ENCODE results near the gene TMEM9B. TPM values are rescaled to one million over a fixed set of nuclear protein-coding genes. Genes with fewer than 3 reads are reported as not detected.

TMEM9B gene
- total and polyA plus RNA-seq, 9 donors = 20.3 to 50.8 (median 29.2) TPM

GRCh38 chr11:9005087-9005486, 40.8 kb upstream of the TMEM9B start:
- Histone ChIP-seq H3K27ac (no peak overlapping the region), H3K9me3 (no peaks in the 10 kb centered on the region), H3K4me1 (ENCODE audit: insufficient read depth) (peaks cover 12% of the 10 kb centered on the region), H3K27me3 (no peaks in the 10 kb centered on the region), H3K36me3 (no peaks in the 10 kb centered on the region), H3K4me3 (no peak overlapping the region)
- intact Hi-C loops (cut with DNase I) = no loop called here
- WGBS, 3 donors = 60 to 64% (median 62%) methylated on average over 4 of the region's 4 CpGs
- DNase-seq = no peak
- TF ChIP-seq EP300 (IDR thresholded peaks at IDR 0.05) = no peak
- TF ChIP-seq POLR2A (IDR thresholded peaks at IDR 0.05) = no peak
- TF ChIP-seq CTCF (IDR thresholded peaks at IDR 0.05) = no peak

GRCh38 chr11:9004183-9004926, 40.1 kb upstream of the TMEM9B start:
- Histone ChIP-seq H3K36me3 (no peaks in the 10 kb centered on the region), H3K4me3 (peak overlapping the region; percentile 42), H3K4me1 (ENCODE audit: insufficient read depth) (peaks cover 12% of the 10 kb centered on the region), H3K9me3 (no peaks in the 10 kb centered on the region), H3K27ac (no peak overlapping the region), H3K27me3 (no peaks in the 10 kb centered on the region)
- intact Hi-C loops (cut with DNase I) = no loop called here
- TF ChIP-seq EP300 (IDR thresholded peaks at IDR 0.05) = no peak
- TF ChIP-seq CTCF (IDR thresholded peaks at IDR 0.05) = no peak
- no peak for TF ChIP-seq POLR2A (IDR thresholded peaks at IDR 0.05)
- WGBS, 3 donors = 4 to 7% (median 6%) methylated on average over 43 to 69 of the region's 69 CpGs
- DNase-seq = peak; percentile 15 to 50 (median 23)

GRCh38 chr11:9003573-9004182, 39.4 kb upstream of the TMEM9B start, which contains the start of gene NRIP3:
Gene NRIP3, minus strand, starts transcription at chr11:9004001. Its CDS starts 66 bp downstream, at chr11:9003935.
- DNase-seq = peak; percentile 61 to 78 (median 70)
- Histone ChIP-seq H3K4me3 (peak within 1 kb of the TSS; percentile 42), H3K4me1 (ENCODE audit: insufficient read depth) (peaks cover 12% of the 10 kb centered on the region), H3K27me3 (no peaks in the 10 kb centered on the region), H3K36me3 (no peaks in the 10 kb centered on the region), H3K27ac (no peak within 1 kb of the TSS), H3K9me3 (no peaks in the 10 kb centered on the region)
- WGBS, 3 donors = 1 to 2% (median 1%) methylated on average over 35 to 83 of the region's 83 CpGs
- no peak for TF ChIP-seq EP300 (IDR thresholded peaks at IDR 0.05)
- no peak for TF ChIP-seq CTCF (IDR thresholded peaks at IDR 0.05)
- TF ChIP-seq POLR2A (IDR thresholded peaks at IDR 0.05) = no peak
- intact Hi-C loops (cut with DNase I) = no loop called here

- WGBS, 3 donors = 14 to 15% (median 14%) methylated on average over 8 of the region's 8 CpGs
- H3K27ac ChIP-seq = no peak overlapping the region
- no peaks in the 10 kb centered on the region for H3K27me3 ChIP-seq
- H3K9me3 ChIP-seq = no peaks in the 10 kb centered on the region
- TF ChIP-seq POLR2A (IDR thresholded peaks at IDR 0.05) = no peak
- no peak for TF ChIP-seq EP300 (IDR thresholded peaks at IDR 0.05)
- no peak for TF ChIP-seq CTCF (IDR thresholded peaks at IDR 0.05)
- DNase-seq = no peak
- H3K4me3 ChIP-seq = peak overlapping the region; percentile 42
- intact Hi-C loops (cut with DNase I) = no loop called here
- no peaks in the 10 kb centered on the region for H3K36me3 ChIP-seq
- peaks cover 12% of the 10 kb centered on the region for H3K4me1 ChIP-seq (ENCODE audit: insufficient read depth)
Measured at GRCh38 chr11:9002920-9003572, 38.8 kb upstream of the TMEM9B start.
